Osteoblast (primary cell): ENCODE results near the gene DENND5A. TPM values are rescaled to one million over a fixed set of nuclear protein-coding genes. Genes with fewer than 3 reads are reported as not detected.
A peak's percentile ranks its signal among the peaks of the same experiment; 100 is the strongest.

Source experiments
- DNase-seq: peaks from one replicate; pipeline ENCODE4 v3.0.0; 2011; ENCODE audit warnings: low spot score, mixed read lengths; ENCODE audit not compliant: insufficient read length; ENCODE audit errors: missing footprints
- H2AFZ ChIP-seq: 2 replicates; pipeline ENCODE4 v1.6.0; 2011; ENCODE audit warnings: mild to moderate bottlenecking, low read length
- H3K27ac ChIP-seq: 2 replicates; pipeline ENCODE4 v1.5.1; 2011; ENCODE audit warnings: mild to moderate bottlenecking, low read depth, low read length, moderate library complexity
- H3K27me3 ChIP-seq: 2 replicates; pipeline ENCODE4 v1.6.0; 2012; ENCODE audit warnings: mild to moderate bottlenecking, control low read depth, inconsistent platforms, low read length, moderate library complexity; ENCODE audit not compliant: insufficient read depth
- H3K36me3 ChIP-seq: 2 replicates; pipeline ENCODE4 v1.5.1; 2011; ENCODE audit warnings: mild to moderate bottlenecking, low read length, control low read depth, moderate library complexity; ENCODE audit not compliant: insufficient read depth
- H3K4me1 ChIP-seq: 2 replicates; pipeline ENCODE4 v1.5.1; 2011; ENCODE audit warnings: mild to moderate bottlenecking, low read length, control low read depth, moderate library complexity; ENCODE audit not compliant: insufficient read depth
- H3K4me2 ChIP-seq: 2 replicates; pipeline ENCODE4 v1.6.0; 2011; ENCODE audit warnings: mild to moderate bottlenecking, low read length; ENCODE audit not compliant: insufficient read depth
- H3K4me3 ChIP-seq: fragments of 200-600 bp; sonication (generic); 3 replicates; pipeline ENCODE4 v1.5.1; 2012; ENCODE audit warnings: mild to moderate bottlenecking, low read length, inconsistent platforms; ENCODE audit not compliant: insufficient read depth
- H3K79me2 ChIP-seq: 2 replicates; pipeline ENCODE4 v1.6.0; 2012; ENCODE audit warnings: mild to moderate bottlenecking, low read length, control low read depth, inconsistent platforms; ENCODE audit not compliant: insufficient read depth
- H3K9me3 ChIP-seq: 2 replicates; pipeline ENCODE4 v1.5.1; 2011; ENCODE audit warnings: low read depth, low read length, control low read depth
- H4K20me1 ChIP-seq: 2 replicates; pipeline ENCODE4 v1.6.0; 2012; ENCODE audit warnings: mild to moderate bottlenecking, low read length, control low read depth; ENCODE audit not compliant: insufficient read depth
- CTCF ChIP-seq: IDR thresholded peaks from 2 replicates; pipeline ENCODE4 v1.5.1; 2011; ENCODE audit warnings: mild to moderate bottlenecking, low read depth, low read length, moderate library complexity; ENCODE audit errors: extremely low read depth
- total RNA-seq: library from RNA; depleted of rRNA; stranded (reverse); fragments of >200 nt; gene quantifications from 2 replicates; pipeline ENCODE4 v1.2.3, GENCODE V29; 2012

The DENND5A gene
- total RNA-seq, 1 donor = 183 TPM

DNA sequence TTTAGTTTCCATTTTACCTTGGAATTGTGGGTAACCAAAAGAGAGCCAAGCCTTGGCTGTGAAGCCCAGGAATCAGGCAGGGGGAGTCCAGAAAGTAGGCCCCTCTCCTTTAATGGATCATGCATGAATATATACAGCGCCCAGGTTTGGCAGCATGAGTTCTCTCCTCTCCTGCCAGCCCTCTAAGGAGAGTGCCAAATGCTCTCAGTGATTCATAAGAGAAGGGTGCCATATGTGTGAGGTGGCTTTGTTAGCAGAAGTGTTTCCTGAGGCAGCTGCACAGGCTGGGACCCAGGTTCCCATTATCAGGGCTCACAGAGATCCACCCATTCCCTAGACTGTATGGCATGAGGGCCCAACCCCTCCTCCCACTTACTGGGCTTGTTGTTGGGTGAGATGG lies 121.4 kb downstream of the DENND5A start:
- Histone ChIP-seq H3K4me2 (no peak overlapping the region), H3K4me1 (peaks cover 29% of the 10 kb centered on the region), H4K20me1 (peaks cover 4% of the 10 kb centered on the region), H3K4me3 (no peak overlapping the region), H3K79me2 (peaks cover 2% of the 10 kb centered on the region), H3K27ac (no peak overlapping the region), H3K9me3 (no peaks in the 10 kb centered on the region), H3K36me3 (peaks cover 90% of the 10 kb centered on the region), H3K27me3 (no peaks in the 10 kb centered on the region), H2AFZ (no peak overlapping the region)
- no peak for DNase-seq
- TF ChIP-seq CTCF = no peak

DNA sequence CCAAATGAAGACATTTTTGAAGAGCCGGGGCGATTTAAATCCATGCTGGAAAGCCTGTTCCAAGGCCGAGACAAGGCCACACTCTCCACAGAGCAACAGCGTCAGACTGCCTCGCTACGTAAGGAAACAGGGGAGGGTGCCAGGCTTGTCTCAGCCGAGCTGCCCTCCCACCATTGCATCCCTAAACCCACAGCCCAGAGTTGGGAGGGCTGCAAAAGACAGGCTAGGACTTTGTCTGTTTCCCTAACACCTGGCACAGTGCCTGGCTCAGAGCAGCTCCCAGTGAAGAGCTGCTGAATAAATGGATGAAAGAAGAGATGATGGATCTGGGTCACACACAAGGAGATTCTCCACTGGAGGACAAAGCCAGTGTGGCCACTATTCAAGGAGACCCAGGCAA lies 122.4 kb downstream of the DENND5A start:
- no peak for TF ChIP-seq CTCF
- H3K4me1 ChIP-seq = peaks cover 37% of the 10 kb centered on the region
- DNase-seq = no peak

GRCh38 chr11:9141186-9141585 lies 124.0 kb downstream of the DENND5A start:
- Histone ChIP-seq H3K36me3 (peaks cover 79% of the 10 kb centered on the region), H3K9me3 (no peaks in the 10 kb centered on the region), H3K4me3 (no peak overlapping the region), H3K4me1 (peaks cover 37% of the 10 kb centered on the region), H2AFZ (no peak overlapping the region), H3K4me2 (no peak overlapping the region), H3K79me2 (no peaks in the 10 kb centered on the region), H4K20me1 (peaks cover 20% of the 10 kb centered on the region), H3K27ac (no peak overlapping the region), H3K27me3 (no peaks in the 10 kb centered on the region)
- TF ChIP-seq CTCF = no peak
- DNase-seq = no peak

More for the DNA sequence above, 122.4 kb downstream of the DENND5A start:
- H3K4me3 ChIP-seq = no peak overlapping the region
- H3K4me2 ChIP-seq = no peak overlapping the region
- H3K79me2 ChIP-seq = no peaks in the 10 kb centered on the region
- no peaks in the 10 kb centered on the region for H3K27me3 ChIP-seq
- no peak overlapping the region for H3K27ac ChIP-seq
- peaks cover 88% of the 10 kb centered on the region for H3K36me3 ChIP-seq
- no peaks in the 10 kb centered on the region for H3K9me3 ChIP-seq
- H4K20me1 ChIP-seq = peaks cover 13% of the 10 kb centered on the region
- H2AFZ ChIP-seq = no peak overlapping the region

DNA sequence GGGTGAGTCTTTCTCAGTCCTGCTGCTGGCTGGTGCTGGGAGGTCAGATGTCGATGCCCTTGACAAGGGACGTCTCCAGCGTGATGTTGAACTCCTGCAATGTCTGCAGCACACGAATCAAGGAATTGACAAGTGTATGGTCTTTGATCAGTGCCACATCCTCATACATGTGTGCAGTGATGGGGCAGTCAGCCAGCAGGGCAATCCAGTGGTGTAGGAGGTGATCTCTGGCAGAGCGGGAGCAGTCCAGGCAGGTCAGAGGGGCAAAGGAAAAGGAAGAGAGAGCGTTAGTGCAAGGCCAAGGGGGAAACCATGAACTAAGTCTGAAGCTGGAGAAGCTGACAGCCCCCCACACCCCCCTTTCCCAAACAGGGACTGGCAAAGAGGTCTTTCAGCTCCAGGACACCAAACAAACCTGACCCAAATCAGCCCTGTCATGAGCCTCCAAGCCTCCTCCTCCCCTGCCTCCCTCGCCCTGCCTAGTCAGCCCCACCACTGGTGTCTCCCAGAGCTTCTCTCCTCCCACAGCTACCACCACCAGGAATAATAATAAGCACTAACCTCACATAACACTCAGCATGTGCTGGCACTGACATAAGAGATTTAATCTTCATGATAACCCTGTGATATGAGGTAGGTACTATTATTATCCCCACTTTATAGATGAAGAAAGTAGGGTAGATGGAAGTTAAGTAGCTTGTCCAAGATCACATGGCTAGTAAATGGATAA lies 125.4 kb downstream of the DENND5A start:
- peaks cover 71% of the 10 kb centered on the region for H3K36me3 ChIP-seq
- no peaks in the 10 kb centered on the region for H3K79me2 ChIP-seq
- peaks cover 37% of the 10 kb centered on the region for H3K4me1 ChIP-seq
- no peak for DNase-seq
- H2AFZ ChIP-seq = no peak overlapping the region
- no peak for TF ChIP-seq CTCF
- H3K4me2 ChIP-seq = no peak overlapping the region
- peak overlapping the region; percentile 31 for H3K27ac ChIP-seq
- no peaks in the 10 kb centered on the region for H3K27me3 ChIP-seq
- H3K4me3 ChIP-seq = no peak overlapping the region
- H3K9me3 ChIP-seq = no peaks in the 10 kb centered on the region
- peaks cover 20% of the 10 kb centered on the region for H4K20me1 ChIP-seq
